VCaP (cell line): ENCODE measurements around the gene ELOA.
"Not testable (repeated sequence)": the region's sequence is repeated elsewhere in the genome, so short reads cannot be mapped to it uniquely, and the experiment has no call there.

Experiments used
- H3K27ac ChIP-seq: fragments of 450-650 bp; 2 replicates; pipeline ENCODE4 v1.5.1; 2017
- TF ChIP-seq, protein P1 (sequence below): fragments of 450-650 bp; conservative IDR thresholded peaks from 2 replicates; pipeline ENCODE4 v1.5.1; 2017; ENCODE audit warnings: mild to moderate bottlenecking, moderate library complexity

The ELOA gene

DNA sequence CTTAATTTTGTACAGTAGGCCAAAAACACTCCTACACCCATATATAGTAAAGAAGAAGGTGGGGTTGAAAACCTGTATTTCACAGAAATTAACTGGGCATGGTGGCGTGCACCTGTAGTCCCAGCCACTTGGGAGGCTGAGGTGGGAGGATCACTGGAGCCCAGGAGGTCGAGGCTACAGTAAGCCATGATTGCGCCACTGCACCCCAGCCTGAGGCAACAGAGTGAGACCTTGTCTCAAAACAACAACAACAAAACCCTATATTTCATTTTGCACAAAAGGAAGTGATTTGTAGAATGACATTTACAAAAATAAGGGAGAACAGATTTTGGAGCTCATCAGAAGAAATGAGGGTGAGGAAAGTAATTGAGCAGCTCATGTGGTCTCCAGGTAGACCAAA is 45.4 kb downstream of the ELOA start:
- H3K27ac ChIP-seq: no peak overlapping the region
- TF ChIP-seq, protein P1, sequence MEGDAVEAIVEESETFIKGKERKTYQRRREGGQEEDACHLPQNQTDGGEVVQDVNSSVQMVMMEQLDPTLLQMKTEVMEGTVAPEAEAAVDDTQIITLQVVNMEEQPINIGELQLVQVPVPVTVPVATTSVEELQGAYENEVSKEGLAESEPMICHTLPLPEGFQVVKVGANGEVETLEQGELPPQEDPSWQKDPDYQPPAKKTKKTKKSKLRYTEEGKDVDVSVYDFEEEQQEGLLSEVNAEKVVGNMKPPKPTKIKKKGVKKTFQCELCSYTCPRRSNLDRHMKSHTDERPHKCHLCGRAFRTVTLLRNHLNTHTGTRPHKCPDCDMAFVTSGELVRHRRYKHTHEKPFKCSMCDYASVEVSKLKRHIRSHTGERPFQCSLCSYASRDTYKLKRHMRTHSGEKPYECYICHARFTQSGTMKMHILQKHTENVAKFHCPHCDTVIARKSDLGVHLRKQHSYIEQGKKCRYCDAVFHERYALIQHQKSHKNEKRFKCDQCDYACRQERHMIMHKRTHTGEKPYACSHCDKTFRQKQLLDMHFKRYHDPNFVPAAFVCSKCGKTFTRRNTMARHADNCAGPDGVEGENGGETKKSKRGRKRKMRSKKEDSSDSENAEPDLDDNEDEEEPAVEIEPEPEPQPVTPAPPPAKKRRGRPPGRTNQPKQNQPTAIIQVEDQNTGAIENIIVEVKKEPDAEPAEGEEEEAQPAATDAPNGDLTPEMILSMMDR: no peak

DNA sequence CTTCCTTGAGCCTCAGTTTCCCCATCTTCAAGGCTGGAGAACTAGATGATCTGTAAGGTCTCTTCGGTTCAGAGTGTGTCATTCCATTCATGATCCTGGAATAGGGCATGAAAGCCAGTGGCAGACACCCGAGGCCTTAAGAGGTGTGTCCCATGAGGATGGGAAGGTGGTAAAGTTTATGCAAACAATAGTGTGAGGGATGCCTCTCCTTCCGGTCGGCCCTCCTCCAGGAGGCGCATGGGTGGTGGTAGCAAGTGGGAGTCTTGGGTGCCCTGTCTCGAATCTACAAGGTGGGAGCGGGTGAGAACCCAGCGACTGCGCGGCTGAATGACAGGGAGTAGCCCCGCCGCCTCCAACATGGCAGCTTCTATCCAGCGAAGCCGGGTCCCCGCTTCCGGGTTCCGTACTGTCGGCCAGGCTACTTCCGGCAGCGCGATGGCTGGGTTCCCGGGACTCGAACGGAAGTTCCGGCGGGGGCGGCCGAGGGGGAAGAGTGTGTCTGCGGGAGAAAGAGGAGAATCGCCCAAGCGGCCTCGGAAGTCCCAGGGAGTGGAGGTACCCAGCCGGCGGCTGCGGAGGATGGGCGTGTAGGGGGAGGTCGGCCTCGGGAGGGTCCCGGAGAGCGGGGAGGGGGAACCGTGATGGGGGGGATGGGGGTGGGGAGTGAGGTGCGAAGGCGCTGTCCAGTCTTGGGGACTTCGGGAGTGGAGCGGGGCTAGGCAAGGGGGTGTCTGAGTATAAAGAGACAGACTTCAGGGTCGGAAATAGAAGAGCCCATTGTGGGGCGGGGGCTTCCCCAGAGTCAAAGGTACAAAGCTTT is 47.6 kb downstream of the ELOA start, which contains the start of gene LYPLA2:
Gene LYPLA2, plus strand, starts transcription at position 450 of the 820 bp plus-strand sequence. CDS start 1,538 bp downstream, outside the sequence.
- peak within 1 kb of the TSS; percentile 78 for H3K27ac ChIP-seq
- TF ChIP-seq, protein P1: no peak

DNA sequence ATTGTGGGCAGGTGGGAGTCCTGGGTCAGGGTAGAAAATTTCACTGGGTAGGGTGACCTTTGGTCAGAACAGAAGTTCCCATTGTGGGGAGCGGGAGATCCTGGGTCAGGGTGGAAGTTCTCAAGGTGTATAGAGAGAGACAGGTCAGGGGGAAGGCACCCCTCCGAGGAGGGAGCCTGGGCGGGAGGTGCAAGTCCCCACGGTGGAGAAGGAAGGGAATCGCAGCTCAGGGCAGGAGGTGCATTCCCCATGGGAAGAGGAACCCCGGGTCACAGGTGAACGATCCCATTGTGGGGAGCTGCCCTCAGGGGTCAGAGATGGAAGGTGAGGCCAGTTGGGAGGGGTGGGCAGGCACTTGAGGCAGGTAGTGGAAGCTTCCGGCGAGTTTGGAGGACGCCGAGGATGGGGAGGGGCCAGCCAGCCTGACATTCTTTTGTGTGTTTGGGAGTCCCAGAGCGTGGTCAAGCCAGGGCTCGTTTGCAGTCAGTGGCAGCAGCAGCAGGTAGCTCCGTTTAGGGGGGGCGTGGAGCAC is 48.3 kb downstream of the ELOA start:
- H3K27ac ChIP-seq: peak overlapping the region; percentile 78
- TF ChIP-seq, protein P1: no peak

DNA sequence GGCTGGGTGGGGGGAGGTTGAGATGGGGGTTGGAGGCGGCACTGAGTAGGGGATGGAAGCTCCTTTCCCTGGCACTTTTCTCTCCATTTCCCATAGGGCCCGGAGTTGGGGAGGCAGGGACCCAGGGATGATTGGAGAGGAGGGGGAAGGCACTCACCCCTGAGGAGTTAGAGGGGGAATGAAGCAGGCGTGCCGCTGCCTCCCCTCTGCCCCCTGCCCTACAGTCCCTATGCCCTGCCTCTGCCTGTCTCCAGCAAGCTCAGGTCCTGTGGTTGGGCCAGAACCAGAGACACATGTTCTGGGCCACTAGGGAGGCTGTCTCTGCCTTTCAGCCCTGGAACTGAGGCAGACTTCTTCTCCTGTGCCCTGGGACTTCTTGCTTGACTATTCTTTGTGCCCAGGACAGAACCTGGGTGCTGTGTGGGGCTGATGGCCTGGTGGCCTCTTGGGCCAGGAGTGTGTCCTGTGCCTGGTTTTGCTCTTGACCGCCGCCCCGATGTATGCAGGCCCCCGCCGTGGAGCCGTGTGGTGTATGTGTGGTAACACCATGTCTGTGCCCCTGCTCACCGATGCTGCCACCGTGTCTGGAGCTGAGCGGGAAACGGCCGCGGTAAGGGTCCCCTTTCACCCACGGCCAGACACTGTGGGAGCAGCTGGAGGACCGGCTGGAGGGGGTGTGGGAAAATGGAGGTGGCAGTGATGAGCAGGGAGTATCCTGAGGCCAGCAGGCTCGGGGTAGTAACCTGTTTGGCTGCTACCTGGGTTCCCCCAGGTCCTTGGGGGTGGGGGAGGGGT is 49.1 kb downstream of the ELOA start:
- peak overlapping the region; percentile 78 for H3K27ac ChIP-seq

DNA sequence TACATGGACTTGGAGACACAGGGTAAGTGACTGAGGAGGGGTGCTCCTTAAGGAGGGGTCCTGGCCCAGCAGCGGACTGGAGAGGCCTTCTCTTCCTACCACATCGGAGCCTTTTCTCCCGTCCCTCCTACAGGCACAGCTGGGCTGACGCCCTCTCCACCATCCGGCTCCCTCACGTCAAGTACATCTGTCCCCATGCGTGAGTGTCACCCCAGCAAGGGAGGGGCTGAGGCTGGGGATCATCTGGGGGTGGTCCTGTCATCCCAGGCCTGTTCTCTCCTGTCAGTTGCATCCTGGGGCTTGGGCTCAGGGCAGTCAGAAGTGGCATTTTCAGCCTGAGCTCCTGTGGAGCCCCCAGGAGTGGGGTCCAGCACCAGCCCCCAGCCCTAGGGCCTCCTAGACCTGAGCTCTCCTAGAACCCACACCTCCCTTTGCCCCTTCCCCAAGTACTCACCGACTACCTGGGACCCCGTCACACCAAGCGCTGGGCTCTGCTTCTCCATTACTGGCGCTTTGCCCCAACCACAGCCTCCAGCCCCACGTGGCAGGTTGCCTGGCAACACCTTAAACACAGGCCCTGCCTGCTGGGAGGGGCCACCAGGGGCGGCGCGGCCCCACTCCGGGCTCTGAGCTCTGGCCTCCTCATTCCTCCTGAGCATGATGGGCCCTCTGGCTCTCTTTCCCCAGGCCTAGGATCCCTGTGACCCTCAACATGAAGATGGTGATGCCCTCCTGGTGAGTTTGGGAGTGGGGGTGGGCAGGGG is 49.9 kb downstream of the ELOA start:
- peak overlapping the region; percentile 78; the same call in 1 of the 2 replicates for H3K27ac ChIP-seq
- TF ChIP-seq, protein P1: no peak

More for the DNA sequence above, 49.1 kb downstream of the ELOA start:
- TF ChIP-seq, protein P1: no peak

DNA sequence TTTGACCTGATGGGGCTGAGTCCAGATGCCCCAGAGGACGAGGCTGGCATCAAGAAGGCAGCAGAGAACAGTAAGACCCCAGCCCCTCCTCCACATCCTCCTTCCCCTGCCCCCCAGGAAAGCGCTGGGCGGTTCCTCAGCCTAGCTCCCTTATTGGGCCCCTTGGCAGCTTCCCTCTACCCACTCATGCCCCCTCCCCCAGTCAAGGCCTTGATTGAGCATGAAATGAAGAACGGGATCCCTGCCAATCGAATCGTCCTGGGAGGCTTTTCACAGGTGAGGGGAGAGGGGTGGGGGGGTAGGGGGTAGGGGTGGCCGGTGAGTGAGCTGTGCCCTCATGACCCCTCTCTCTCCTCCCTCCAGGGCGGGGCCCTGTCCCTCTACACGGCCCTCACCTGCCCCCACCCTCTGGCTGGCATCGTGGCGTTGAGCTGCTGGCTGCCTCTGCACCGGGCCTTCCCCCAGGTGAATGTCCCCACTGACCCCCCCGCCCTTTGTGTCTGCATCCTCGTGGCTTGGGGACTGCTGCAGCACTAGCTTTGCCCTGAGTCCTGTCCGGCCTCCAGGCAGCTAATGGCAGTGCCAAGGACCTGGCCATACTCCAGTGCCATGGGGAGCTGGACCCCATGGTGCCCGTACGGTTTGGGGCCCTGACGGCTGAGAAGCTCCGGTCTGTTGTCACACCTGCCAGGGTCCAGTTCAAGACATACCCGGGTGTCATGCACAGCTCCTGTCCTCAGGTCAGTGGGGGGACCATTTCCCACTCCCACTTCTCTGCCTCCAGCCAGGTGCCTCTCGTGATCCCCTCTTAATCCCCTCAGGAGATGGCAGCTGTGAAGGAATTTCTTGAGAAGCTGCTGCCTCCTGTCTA is 50.8 kb downstream of the ELOA start:
- TF ChIP-seq, protein P1: no peak
- H3K27ac ChIP-seq: no peak overlapping the region

DNA sequence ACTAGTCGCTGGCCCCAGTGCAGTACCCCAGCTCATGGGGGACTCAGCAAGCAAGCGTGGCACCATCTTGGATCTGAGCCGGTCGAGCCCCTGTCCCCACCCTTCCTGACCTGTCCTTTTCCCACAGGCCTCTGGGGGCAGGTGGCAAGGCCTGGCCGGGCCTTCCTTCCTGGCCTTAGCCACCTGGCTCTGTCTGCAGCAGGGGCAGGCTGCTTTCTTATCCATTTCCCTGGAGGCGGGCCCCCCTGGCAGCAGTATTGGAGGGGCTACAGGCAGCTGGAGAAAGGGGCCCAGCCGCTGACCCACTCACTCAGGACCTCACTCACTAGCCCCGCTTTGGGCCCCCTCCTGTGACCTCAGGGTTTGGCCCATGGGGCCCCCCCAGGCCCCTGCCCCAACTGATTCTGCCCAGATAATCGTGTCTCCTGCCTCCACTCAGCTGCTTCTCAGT is 51.5 kb downstream of the ELOA start:
- H3K27ac ChIP-seq: not testable (repeated sequence)
